ENCODE measurements around the gene R3HDM2. TPM values are rescaled to one million over a fixed set of nuclear protein-coding genes. Genes with fewer than 3 reads are reported as not detected.
A peak's percentile ranks its signal among the peaks of the same experiment; 100 is the strongest.

R3HDM2 gene
- total RNA-seq, 3 donors from 2014 or later, result 21.9 to 25.2 (median 22.3) TPM

- H3K4me3 Mint-ChIP-seq, result no peak overlapping the region
- H3K4me1 Mint-ChIP-seq (ENCODE audit: low read depth), result peaks cover 39% of the 10 kb centered on the region
- ATAC-seq, result no peak
- no peaks in the 10 kb centered on the region for H3K9me3 Mint-ChIP-seq
- no peaks in the 10 kb centered on the region for H3K27me3 Mint-ChIP-seq (ENCODE audit: low read depth)
- DNase-seq, result no peak
- H3K36me3 Mint-ChIP-seq (ENCODE audit: insufficient read depth), result peaks cover 32% of the 10 kb centered on the region
Observed at GRCh38 chr12:57471661-57472060, 40.8 kb upstream of the R3HDM2 start.

- Mint-ChIP-seq H3K4me1 (ENCODE audit: low read depth) (peaks cover 35% of the 10 kb centered on the region), H3K4me3 (no peak overlapping the region), H3K27me3 (ENCODE audit: low read depth) (no peaks in the 10 kb centered on the region), H3K36me3 (ENCODE audit: insufficient read depth) (peaks cover 32% of the 10 kb centered on the region), H3K9me3 (no peaks in the 10 kb centered on the region)
- ATAC-seq, result no peak
- no peak for DNase-seq
Observed at GRCh38 chr12:57470970-57471656, 40.3 kb upstream of the R3HDM2 start.

- Mint-ChIP-seq H3K9me3 (no peaks in the 10 kb centered on the region), H3K4me3 (no peak overlapping the region), H3K4me1 (ENCODE audit: low read depth) (peaks cover 29% of the 10 kb centered on the region), H3K36me3 (ENCODE audit: insufficient read depth) (peaks cover 32% of the 10 kb centered on the region), H3K27me3 (ENCODE audit: low read depth) (no peaks in the 10 kb centered on the region)
- ATAC-seq, result no peak
- DNase-seq, result no peak
Observed at GRCh38 chr12:57470286-57470969, 39.6 kb upstream of the R3HDM2 start.

- no peaks in the 10 kb centered on the region for H3K27me3 Mint-ChIP-seq (ENCODE audit: low read depth)
- DNase-seq (no peak), ATAC-seq (no peak)
- peaks cover 25% of the 10 kb centered on the region for H3K4me1 Mint-ChIP-seq (ENCODE audit: low read depth)
- no peaks in the 10 kb centered on the region for H3K9me3 Mint-ChIP-seq
- no peak overlapping the region for H3K4me3 Mint-ChIP-seq
- H3K36me3 Mint-ChIP-seq (ENCODE audit: insufficient read depth), result peaks cover 30% of the 10 kb centered on the region
Observed at GRCh38 chr12:57469296-57470164, 38.7 kb upstream of the R3HDM2 start.

GRCh38 chr12:57467915-57468314 is 37.1 kb upstream of the R3HDM2 start:
- peaks cover 24% of the 10 kb centered on the region for H3K4me1 Mint-ChIP-seq (ENCODE audit: low read depth)
- no peaks in the 10 kb centered on the region for H3K27me3 Mint-ChIP-seq (ENCODE audit: low read depth)
- DNase-seq, result no peak
- no peak for ATAC-seq
- peaks cover 18% of the 10 kb centered on the region for H3K36me3 Mint-ChIP-seq (ENCODE audit: insufficient read depth)
- H3K9me3 Mint-ChIP-seq, result no peaks in the 10 kb centered on the region
- no peak overlapping the region for H3K4me3 Mint-ChIP-seq

- H3K9me3 Mint-ChIP-seq, result no peaks in the 10 kb centered on the region
- ATAC-seq (no peak), DNase-seq (no peak)
- H3K27me3 Mint-ChIP-seq (ENCODE audit: low read depth), result no peaks in the 10 kb centered on the region
- H3K36me3 Mint-ChIP-seq (ENCODE audit: insufficient read depth), result peaks cover 18% of the 10 kb centered on the region
- no peak overlapping the region for H3K4me3 Mint-ChIP-seq
- H3K4me1 Mint-ChIP-seq (ENCODE audit: low read depth), result peaks cover 25% of the 10 kb centered on the region
Observed at GRCh38 chr12:57467212-57467874, 36.5 kb upstream of the R3HDM2 start.

GRCh38 chr12:57465747-57466505 is 35.1 kb upstream of the R3HDM2 start:
- no peaks in the 10 kb centered on the region for H3K9me3 Mint-ChIP-seq
- ATAC-seq (no peak), DNase-seq (no peak)
- H3K36me3 Mint-ChIP-seq (ENCODE audit: insufficient read depth), result peaks cover 15% of the 10 kb centered on the region
- peaks cover 28% of the 10 kb centered on the region for H3K4me1 Mint-ChIP-seq (ENCODE audit: low read depth)
- no peak overlapping the region for H3K4me3 Mint-ChIP-seq
- peaks cover 6% of the 10 kb centered on the region for H3K27me3 Mint-ChIP-seq (ENCODE audit: low read depth)

- Mint-ChIP-seq H3K36me3 (ENCODE audit: insufficient read depth) (peaks cover 15% of the 10 kb centered on the region), H3K9me3 (no peaks in the 10 kb centered on the region), H3K27me3 (ENCODE audit: low read depth) (peaks cover 10% of the 10 kb centered on the region), H3K4me3 (no peak overlapping the region), H3K4me1 (ENCODE audit: low read depth) (peaks cover 32% of the 10 kb centered on the region)
- ATAC-seq, result no peak
- DNase-seq, result no peak
Observed at GRCh38 chr12:57465030-57465746, 34.3 kb upstream of the R3HDM2 start.

- Mint-ChIP-seq H3K27me3 (ENCODE audit: low read depth) (peaks cover 10% of the 10 kb centered on the region), H3K9me3 (no peaks in the 10 kb centered on the region), H3K4me3 (no peak overlapping the region), H3K36me3 (ENCODE audit: insufficient read depth) (peaks cover 15% of the 10 kb centered on the region), H3K4me1 (ENCODE audit: low read depth) (peaks cover 33% of the 10 kb centered on the region)
- DNase-seq (no peak), ATAC-seq (no peak)
Observed at GRCh38 chr12:57464569-57464968, 33.7 kb upstream of the R3HDM2 start.

- peaks cover 5% of the 10 kb centered on the region for H3K36me3 Mint-ChIP-seq (ENCODE audit: insufficient read depth)
- DNase-seq (no peak), ATAC-seq (no peak)
- H3K4me1 Mint-ChIP-seq (ENCODE audit: low read depth), result peaks cover 41% of the 10 kb centered on the region
- peak overlapping the region; percentile 84 for H3K4me3 Mint-ChIP-seq
- no peaks in the 10 kb centered on the region for H3K9me3 Mint-ChIP-seq
- H3K27me3 Mint-ChIP-seq (ENCODE audit: low read depth), result peaks cover 10% of the 10 kb centered on the region
Observed at GRCh38 chr12:57462912-57463253, 32.0 kb upstream of the R3HDM2 start.

- Mint-ChIP-seq H3K36me3 (ENCODE audit: insufficient read depth) (no peaks in the 10 kb centered on the region), H3K27me3 (ENCODE audit: low read depth) (peaks cover 10% of the 10 kb centered on the region), H3K9me3 (no peaks in the 10 kb centered on the region), H3K4me3 (peak overlapping the region; percentile 84), H3K4me1 (ENCODE audit: low read depth) (peaks cover 41% of the 10 kb centered on the region)
- DNase-seq, result peak; percentile 87
- ATAC-seq, result peak; percentile 77 to 82
Observed at GRCh38 chr12:57462251-57462911, 31.5 kb upstream of the R3HDM2 start.

GRCh38 chr12:57461917-57462250 is 31.0 kb upstream of the R3HDM2 start:
- ATAC-seq (no peak), DNase-seq (no peak)
- H3K9me3 Mint-ChIP-seq, result no peaks in the 10 kb centered on the region
- peak overlapping the region; percentile 84 for H3K4me3 Mint-ChIP-seq
- peaks cover 10% of the 10 kb centered on the region for H3K27me3 Mint-ChIP-seq (ENCODE audit: low read depth)
- no peaks in the 10 kb centered on the region for H3K36me3 Mint-ChIP-seq (ENCODE audit: insufficient read depth)
- H3K4me1 Mint-ChIP-seq (ENCODE audit: low read depth), result peaks cover 41% of the 10 kb centered on the region

Data from activated T-cell treated with anti-CD3 and anti-CD28 coated beads, Interleukin-2, amount 50 U/mL, for 4 hours (primary cell).